HCT116 (cell line): Measurements from ENCODE around the gene DACH2. TPM values are rescaled to one million over a fixed set of nuclear protein-coding genes. Genes with fewer than 3 reads are reported as not detected.

Source experiments
- ATAC-seq: fragments of 200-7000 bp; cut with Tn5 transposase; 2 replicates; pipeline ENCODE4 v1.9.1; 2020; ENCODE audit warnings: mild to moderate bottlenecking, moderate library complexity
- BruUV-seq: library from RNA; stranded (reverse); fragments of 400-500 nt; replicated peaks from 2 replicates; lab custom pipeline; 2021; lab: Mats Ljungman, UMichigan
- CTCF ChIA-PET: fragments of 300-600 bp; sonication (Branson Sonifier 250); formaldehyde crosslinking; loops from one replicate; lab custom pipeline; 2021; ENCODE audit warnings: antibody characterized with exemption; lab: Charles Lee
- POLR2A ChIA-PET: fragments of 300-600, 350-600 bp; sonication (Branson Sonifier 250); formaldehyde crosslinking; loops from one replicate; lab custom pipeline; 2021; ENCODE audit warnings: antibody characterized with exemption; lab: Charles Lee
- RAD21 ChIA-PET, 2 experiments: fragments of 300-600 bp; sonication (Branson Sonifier 250); formaldehyde crosslinking; loops; one replicate each; lab custom pipeline; 2023; ENCODE audit warnings: low total read pairs in 2 of 2; ENCODE audit not compliant: uncharacterized antibody in 2 of 2, unreplicated experiment in 2 of 2, low non-redundant PET in 1 of 2; lab: Charles Lee
- DNase-seq: peaks from one replicate; pipeline ENCODE4 v3.0.0-alpha.2; 2010; ENCODE audit warnings: low read depth, low spot score
- H2AFZ ChIP-seq: fragments of 200-600 bp; shearing (Covaris generic), sonication (generic); 2 replicates; pipeline ENCODE4 v1.6.1; 2017; ENCODE audit warnings: low read depth, mixed run types, mixed read lengths, antibody characterized with exemption, low read length; ENCODE audit not compliant: poor library complexity, severe bottlenecking
- H3K27ac ChIP-seq: 2 replicates; pipeline ENCODE4 v1.5.1; 2012; ENCODE audit warnings: low read depth, low read length
- H3K27me3 ChIP-seq: fragments of 200-600 bp; sonication (generic); 2 replicates; pipeline ENCODE4 v1.6.1; 2016; ENCODE audit warnings: mixed run types, low read length, mixed read lengths; ENCODE audit not compliant: insufficient read depth
- H3K36me3 ChIP-seq, 2 experiments: fragments of 200-500 bp in 1 of 2; fragments of 200-600 bp in 1 of 2; sonication (Bioruptor generic) in 1 of 2; sonication (generic) in 1 of 2; 2 replicates each; pipeline versions ENCODE4 v1.5.1 to v1.6.1; 2014 to 2016; ENCODE audit warnings: low read length in 2 of 2, inconsistent platforms in 1 of 2, mixed read lengths in 1 of 2, mixed run types in 1 of 2; ENCODE audit not compliant: insufficient read depth in 2 of 2, control insufficient read depth in 1 of 2
- H3K4me1 ChIP-seq, 2 experiments: fragments of 200-600 bp in 1 of 2; sonication (generic) in 1 of 2; 2 replicates each; pipeline versions ENCODE4 v1.5.1 to v1.6.1; 2012 to 2017; ENCODE audit warnings: low read length in 2 of 2, inconsistent platforms in 1 of 2, mild to moderate bottlenecking in 1 of 2, mixed read lengths in 1 of 2, mixed run types in 1 of 2, moderate library complexity in 1 of 2; ENCODE audit not compliant: insufficient read depth in 2 of 2, control insufficient read depth in 1 of 2
- H3K4me2 ChIP-seq: fragments of 200-600 bp; sonication (generic); 2 replicates; pipeline ENCODE4 v1.6.1; 2017; ENCODE audit warnings: mixed run types, low read length, mixed read lengths
- H3K4me3 ChIP-seq, 2 experiments: fragments of 200-600 bp in 1 of 2; sonication (generic) in 1 of 2; replicated peaks in 1 of 2; 2 replicates each; pipeline ENCODE4 v1.5.1; 2011 to 2016; ENCODE audit warnings: low read length in 2 of 2, control low read depth in 1 of 2, low read depth in 1 of 2, mild to moderate bottlenecking in 1 of 2, mixed read lengths in 1 of 2, mixed run types in 1 of 2
- H3K79me2 ChIP-seq: fragments of 200-600 bp; sonication (generic); 2 replicates; pipeline ENCODE4 v1.6.1; 2017; ENCODE audit warnings: mild to moderate bottlenecking, mixed run types, low read length, moderate library complexity, mixed read lengths; ENCODE audit not compliant: insufficient read depth
- H3K9ac ChIP-seq: fragments of 200-600 bp; sonication (generic); 2 replicates; pipeline ENCODE4 v1.6.1; 2016; ENCODE audit warnings: low read length, mixed read lengths
- H3K9me2 ChIP-seq: fragments of 200-600 bp; sonication (generic), shearing (Covaris generic); 2 replicates; pipeline ENCODE4 v1.6.1; 2017; ENCODE audit warnings: mixed run types, mild to moderate bottlenecking, moderate library complexity; ENCODE audit not compliant: insufficient read depth
- H3K9me3 ChIP-seq, 2 experiments: fragments of 200-500 bp in 1 of 2; fragments of 200-600 bp in 1 of 2; sonication (Bioruptor generic) in 1 of 2; sonication (generic) in 1 of 2; 2 replicates each; pipeline ENCODE4 v1.6.1; 2014 to 2017; ENCODE audit warnings: low read length in 2 of 2, mixed read lengths in 2 of 2, inconsistent platforms in 1 of 2, low read depth in 1 of 2, mild to moderate bottlenecking in 1 of 2, mixed run types in 1 of 2, moderate library complexity in 1 of 2; ENCODE audit not compliant: control insufficient read depth in 1 of 2, insufficient read depth in 1 of 2
- H4K20me1 ChIP-seq: fragments of 200-600 bp; sonication (generic), shearing (Covaris generic); 2 replicates; pipeline ENCODE4 v1.6.1; 2017; ENCODE audit warnings: mixed run types, mild to moderate bottlenecking, moderate library complexity; ENCODE audit not compliant: insufficient read depth
- RAD21 ChIP-seq: IDR thresholded peaks from 2 replicates; pipeline ENCODE4 v1.6.1; 2012; ENCODE audit warnings: low read depth, mild to moderate bottlenecking
- REST ChIP-seq: IDR thresholded peaks from 2 replicates; pipeline ENCODE4 v1.6.1; 2012; ENCODE audit warnings: low read depth
- YY1 ChIP-seq: IDR thresholded peaks from 2 replicates; pipeline ENCODE4 v1.6.1; 2011; ENCODE audit warnings: low read length, low read depth, moderate library complexity, mild to moderate bottlenecking; ENCODE audit not compliant: insufficient replicate concordance; ENCODE audit errors: extremely low read depth
- ZNF274 ChIP-seq: fragments of 200-500 bp; sonication (Bioruptor generic); IDR thresholded peaks from 2 replicates; pipeline ENCODE4 v1.6.1; 2014; ENCODE audit warnings: mild to moderate bottlenecking, low read depth, low read length, inconsistent platforms
- intact Hi-C: fragments of 100-400 bp; cut with micrococcal nuclease; formaldehyde crosslinking; loops from 2 replicates; pipeline ENCODE4 v1.10.0; 2022
- total RNA-seq: library from RNA; stranded (reverse); gene quantifications from one replicate; pipeline ENCODE4 v1.2.1, GENCODE V29; 2021; ENCODE audit not compliant: unreplicated experiment

DACH2 gene
- total RNA-seq, 1 experiment from 2014 or later, result not detected

- BruUV-seq, result no TSS peak
- ChIA-PET RAD21 (no interaction called here), POLR2A (no interaction called here)
Observed at GRCh38 chrX:86137071-86137470, 11.2 kb upstream of the DACH2 start.

More at GRCh38 chrX:86137071-86137470, 11.2 kb upstream of the DACH2 start:
- Histone ChIP-seq H4K20me1 (no peaks in the 10 kb centered on the region), H3K27ac (no peak overlapping the region), H3K9me2 (no peaks in the 10 kb centered on the region), H3K9me3 (no peaks in the 10 kb centered on the region), H3K79me2 (no peaks in the 10 kb centered on the region), H3K27me3 (no peaks in the 10 kb centered on the region), H3K36me3 (no peaks in the 10 kb centered on the region), H3K9ac (no peak overlapping the region), H3K4me3 (no peak overlapping the region), H3K4me1 (no peaks in the 10 kb centered on the region), H2AFZ (no peak overlapping the region), H3K4me2 (no peak overlapping the region)
- intact Hi-C loops, result no loop called here
- DNase-seq (no peak), ATAC-seq (no peak)
- CTCF ChIA-PET, result no interaction called here
- no peak for TF ChIP-seq ZNF274
- TF ChIP-seq REST, result no peak
- no peak for TF ChIP-seq RAD21
- TF ChIP-seq YY1, result no peak
